HG02870 (cell line): ENCODE measurements around the gene ACACA.
"Not testable (repeated sequence)": the region's sequence is repeated elsewhere in the genome, so short reads cannot be mapped to it uniquely, and the experiment has no call there.

Experiments used
- ATAC-seq: cut with Tn5 transposase; IDR thresholded peaks from one replicate; pipeline ENCODE4 v1.9.1; 2021; ENCODE audit warnings: mild to moderate bottlenecking, moderate library complexity; ENCODE audit not compliant: unreplicated experiment

The ACACA gene

GRCh38 chr17:37084372-37084771 is 322.3 kb downstream of the ACACA start:
- no peak for ATAC-seq

GRCh38 chr17:37083456-37083855 is 323.2 kb downstream of the ACACA start:
- no peak for ATAC-seq

- ATAC-seq, result no peak
Measured at GRCh38 chr17:37082985-37083384, 323.7 kb downstream of the ACACA start.

- no peak for ATAC-seq
Measured at GRCh38 chr17:37082311-37082860, 324.2 kb downstream of the ACACA start.

- ATAC-seq, result no peak
Measured at GRCh38 chr17:37081287-37081686, 325.3 kb downstream of the ACACA start.

GRCh38 chr17:37079735-37080134 is 326.9 kb downstream of the ACACA start:
- no peak for ATAC-seq

- no peak for ATAC-seq
Measured at GRCh38 chr17:37079065-37079708, 327.4 kb downstream of the ACACA start.

GRCh38 chr17:37073464-37073863 is 333.2 kb downstream of the ACACA start:
- not testable (repeated sequence) for ATAC-seq

- ATAC-seq, result no peak
Measured at GRCh38 chr17:37069087-37069486, 337.5 kb downstream of the ACACA start.

- no peak for ATAC-seq
Measured at GRCh38 chr17:37068266-37068665, 338.4 kb downstream of the ACACA start.

GRCh38 chr17:37067555-37068111 is 339.0 kb downstream of the ACACA start:
- no peak for ATAC-seq

GRCh38 chr17:37066322-37067255 is 340.0 kb downstream of the ACACA start:
- no peak for ATAC-seq

- ATAC-seq, result no peak
Measured at GRCh38 chr17:37065486-37066321, 340.9 kb downstream of the ACACA start.

GRCh38 chr17:37064956-37065355 is 341.7 kb downstream of the ACACA start:
- no peak for ATAC-seq

GRCh38 chr17:37064206-37064605 is 342.4 kb downstream of the ACACA start:
- no peak for ATAC-seq

GRCh38 chr17:37062021-37062420 is 344.6 kb downstream of the ACACA start:
- no peak for ATAC-seq

- no peak for ATAC-seq
Measured at GRCh38 chr17:37060928-37061327, 345.7 kb downstream of the ACACA start.

- ATAC-seq, result no peak
Measured at GRCh38 chr17:37060094-37060493, 346.5 kb downstream of the ACACA start.

GRCh38 chr17:37059493-37059892 is 347.1 kb downstream of the ACACA start:
- no peak for ATAC-seq

GRCh38 chr17:37056622-37057021 is 350.0 kb downstream of the ACACA start:
- ATAC-seq, result no peak

GRCh38 chr17:37054894-37055293 is 351.7 kb downstream of the ACACA start:
- no peak for ATAC-seq
